ENCODE data around the gene PEX12.
"Not testable (repeated sequence)": the region's sequence is repeated elsewhere in the genome, so short reads cannot be mapped to it uniquely, and the experiment has no call there.

The PEX12 gene

DNA sequence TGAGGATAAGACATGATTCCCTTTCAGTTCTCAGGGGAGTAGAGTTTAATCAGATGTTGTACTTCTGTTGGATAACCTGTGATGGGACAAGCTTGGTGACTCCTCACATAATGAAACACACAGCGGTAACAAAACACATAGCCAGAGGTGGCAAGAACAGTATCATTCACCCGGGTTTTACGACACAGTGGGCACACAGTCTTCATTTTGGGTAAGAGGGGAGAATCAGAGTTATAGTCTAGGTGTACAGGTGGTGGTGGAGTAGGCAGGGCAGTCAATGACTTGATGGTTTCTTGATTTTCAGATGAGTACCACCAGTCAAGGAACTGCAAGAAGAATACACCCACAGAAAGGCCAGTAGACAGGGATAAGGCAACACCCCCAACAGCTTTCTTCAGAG, 2.6 kb downstream of the PEX12 start:
- no peak for DNase-seq

DNA sequence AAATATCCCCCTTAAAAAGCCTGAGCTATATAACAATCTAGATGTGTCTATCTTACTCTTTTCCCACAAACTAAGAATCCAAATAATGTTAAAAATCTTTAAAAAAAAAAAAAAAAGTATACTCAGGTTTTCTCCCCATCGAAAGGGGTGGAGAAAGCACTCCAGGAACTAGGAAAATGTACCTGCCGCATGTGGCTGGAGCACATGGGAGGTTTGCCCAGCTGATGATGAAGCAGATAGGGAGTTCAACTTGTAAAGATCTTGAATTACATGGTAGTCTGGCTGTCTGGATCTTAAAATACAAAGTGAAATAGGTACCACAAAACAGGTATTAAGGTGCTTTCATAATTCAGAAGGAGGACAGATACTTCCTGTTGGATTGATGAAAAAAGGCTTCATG, 9.0 kb downstream of the PEX12 start:
- no peak for DNase-seq

DNA sequence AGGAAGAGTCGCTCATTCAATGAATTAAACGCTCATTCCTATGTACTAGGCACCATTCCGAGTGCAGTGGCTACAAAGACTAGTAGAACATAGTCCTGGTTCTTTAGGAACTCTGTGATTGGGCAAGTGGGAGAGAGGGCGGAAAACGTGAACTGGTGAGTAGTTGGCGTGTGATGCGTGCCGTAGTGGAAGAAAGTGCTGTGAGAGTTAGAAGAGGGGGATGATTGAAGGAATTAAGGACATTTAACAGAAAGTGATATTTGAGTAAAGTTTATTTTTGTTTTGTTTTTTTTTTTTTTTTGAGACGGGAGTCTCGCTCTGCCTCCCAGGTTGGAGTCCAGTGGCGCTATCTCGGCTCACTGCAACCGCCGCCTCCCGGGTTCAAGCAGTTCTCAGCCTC, 9.8 kb downstream of the PEX12 start:
- DNase-seq, result peak; percentile 23 to 30

GRCh38 chr17:35566968-35567367, 11.4 kb downstream of the PEX12 start:
- DNase-seq, result no peak

DNA sequence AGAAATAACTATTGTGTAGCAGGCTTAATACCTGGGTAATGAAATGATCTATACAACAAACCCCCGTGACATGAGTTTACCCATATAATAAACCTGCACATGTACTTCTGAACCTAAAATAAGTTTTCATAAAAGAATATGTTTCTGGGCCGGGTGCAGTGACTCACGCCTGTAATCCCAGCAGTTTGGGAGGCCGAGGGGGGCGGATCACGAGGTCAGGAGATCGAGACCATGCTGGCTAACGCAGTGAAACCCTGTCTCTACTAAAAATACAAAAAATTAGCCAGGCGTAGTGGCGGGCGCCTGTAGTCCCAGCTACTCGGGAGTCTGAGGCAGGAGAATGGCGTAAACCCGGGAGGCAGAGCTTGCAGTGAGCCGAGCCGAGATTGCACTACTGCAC, 15.2 kb downstream of the PEX12 start:
- not testable (repeated sequence) for DNase-seq

GRCh38 chr17:35560703-35561102, 17.7 kb downstream of the PEX12 start, which contains the start of gene SLFN14:
TSS of gene SLFN14 (minus strand) at chr17:35560819. CDS start at chr17:35558062, 2,757 bp downstream.
- no peak for DNase-seq

GRCh38 chr17:35559495-35560210, 18.7 kb downstream of the PEX12 start:
- no peak for DNase-seq

- no peak for DNase-seq
These were observed 21.0 kb downstream of the PEX12 start for GRCh38 chr17:35557353-35557752.

DNA sequence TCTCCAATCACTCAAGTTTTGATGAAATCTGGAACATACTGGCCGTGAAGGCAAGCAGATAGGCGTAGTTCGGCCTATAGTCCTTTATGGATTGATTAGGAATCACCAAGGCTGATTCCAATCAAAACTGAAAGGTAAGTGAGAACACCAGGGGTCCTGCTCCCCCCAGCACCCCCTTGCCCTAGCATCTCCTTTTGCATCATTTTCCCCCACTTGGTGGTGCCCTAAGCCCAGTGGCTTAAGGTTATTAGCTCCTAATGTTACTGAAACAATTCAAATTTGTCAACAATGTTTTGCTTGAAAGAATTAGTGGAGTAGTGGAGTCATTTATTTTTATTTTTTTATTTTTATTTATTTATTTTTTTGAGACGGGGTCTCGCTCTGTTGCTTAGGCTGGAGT, 22.7 kb downstream of the PEX12 start:
- no peak for DNase-seq

DNA sequence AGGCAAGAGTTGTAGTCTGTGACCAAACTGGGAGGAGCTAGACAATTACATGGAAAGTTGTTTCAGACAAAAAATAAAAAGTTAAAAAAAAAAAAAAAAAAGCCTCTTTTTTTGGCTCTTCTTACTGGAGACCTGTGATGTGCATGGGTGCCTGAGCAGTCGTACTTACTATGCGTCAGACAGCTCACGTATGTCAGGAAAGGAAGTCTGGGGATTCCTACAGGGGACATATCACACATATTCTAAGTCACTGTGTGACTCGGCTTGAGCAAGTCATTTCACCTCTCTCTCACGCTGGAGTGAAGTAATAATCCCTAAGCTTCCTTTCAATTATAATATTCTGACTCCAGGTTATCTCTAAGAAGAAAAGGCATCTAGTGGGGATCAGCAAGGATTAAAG, 23.7 kb downstream of the PEX12 start:
- DNase-seq, result no peak

DNA sequence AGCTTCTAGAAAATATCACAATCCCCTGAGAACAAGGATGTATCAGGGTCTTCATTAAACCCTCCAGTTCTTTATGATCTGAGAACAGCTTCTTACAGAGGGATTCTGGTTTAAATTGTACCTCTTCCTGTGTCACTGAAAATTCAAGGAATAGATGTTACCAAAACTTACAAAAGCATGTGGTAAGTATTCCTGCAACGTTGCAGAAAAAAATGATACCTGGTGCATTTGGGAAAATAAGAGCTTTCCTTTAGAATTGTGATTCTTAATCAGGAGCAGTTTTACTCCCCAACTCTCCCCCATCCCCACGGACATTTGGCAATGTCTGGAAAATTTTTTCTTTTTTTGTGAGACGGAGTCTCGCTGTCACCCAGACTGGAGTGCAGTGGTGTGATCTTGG, 25.1 kb downstream of the PEX12 start:
- no peak for DNase-seq

DNA sequence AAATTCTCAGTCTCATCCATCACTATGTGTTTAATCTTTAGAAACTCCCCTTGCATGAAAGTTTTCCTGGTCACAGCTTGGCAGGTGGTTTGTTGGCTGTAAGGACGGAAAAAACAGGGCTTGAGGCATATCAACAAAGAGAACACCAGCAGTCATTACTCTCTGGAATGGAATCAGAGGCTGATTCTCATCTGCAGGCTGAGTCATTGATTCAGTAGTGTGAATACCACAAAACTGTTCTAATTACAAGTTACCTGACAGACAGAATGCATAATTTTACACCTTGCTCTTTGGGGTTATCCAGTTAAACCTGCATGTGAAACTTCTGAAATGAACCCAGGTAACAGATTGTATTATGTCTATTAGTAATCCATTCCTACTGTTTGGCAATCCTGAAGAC, 29.4 kb downstream of the PEX12 start:
- no peak for DNase-seq

GRCh38 chr17:35548208-35548810, 30.1 kb downstream of the PEX12 start:
- no peak for DNase-seq

DNA sequence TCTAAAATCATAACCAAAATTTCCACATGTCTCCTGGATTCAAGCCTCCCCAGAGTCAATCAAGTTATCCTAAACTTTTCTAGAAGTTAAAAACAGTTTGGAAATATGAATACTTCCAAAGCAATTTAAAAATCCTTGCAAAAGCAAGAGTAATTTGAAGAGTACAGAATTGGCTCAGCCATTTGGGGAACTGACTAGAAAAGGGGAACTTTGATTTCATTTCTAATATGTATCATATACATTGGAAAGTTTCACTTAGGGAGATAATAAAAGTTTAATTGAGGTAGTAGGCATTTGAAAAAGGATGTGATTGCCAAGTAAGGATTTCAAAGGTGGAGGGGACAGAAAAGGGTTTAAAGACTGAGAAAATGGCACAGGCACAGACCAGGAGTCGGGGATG, 31.9 kb downstream of the PEX12 start:
- no peak for DNase-seq

- DNase-seq, result no peak
These were observed 33.2 kb downstream of the PEX12 start for GRCh38 chr17:35545150-35545549.

GRCh38 chr17:35543856-35544255, 34.5 kb downstream of the PEX12 start:
- no peak for DNase-seq

- no peak for DNase-seq
These were observed 35.4 kb downstream of the PEX12 start for GRCh38 chr17:35542990-35543389.

DNA sequence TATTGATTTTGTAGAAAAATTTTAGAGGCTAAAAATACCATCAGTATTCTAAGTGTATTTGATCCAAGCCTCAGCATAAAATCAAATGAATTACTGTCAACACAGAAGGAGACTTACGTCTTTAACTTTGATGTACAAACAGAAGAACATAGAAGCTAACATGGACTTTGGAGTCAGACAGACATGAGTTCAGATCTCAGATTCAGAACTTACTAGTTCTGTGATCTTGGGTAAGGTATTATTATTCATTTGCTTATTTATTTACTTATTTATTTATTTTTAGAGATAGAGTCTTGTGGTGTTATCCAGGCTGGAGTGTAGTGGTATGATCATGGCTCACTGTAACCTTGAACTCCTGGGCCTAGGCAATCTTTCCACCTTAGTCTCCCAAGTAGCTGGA, 36.9 kb downstream of the PEX12 start:
- no peak for DNase-seq

GRCh38 chr17:35540589-35541404, 37.6 kb downstream of the PEX12 start:
- DNase-seq, result peak; percentile 36 to 37

DNA sequence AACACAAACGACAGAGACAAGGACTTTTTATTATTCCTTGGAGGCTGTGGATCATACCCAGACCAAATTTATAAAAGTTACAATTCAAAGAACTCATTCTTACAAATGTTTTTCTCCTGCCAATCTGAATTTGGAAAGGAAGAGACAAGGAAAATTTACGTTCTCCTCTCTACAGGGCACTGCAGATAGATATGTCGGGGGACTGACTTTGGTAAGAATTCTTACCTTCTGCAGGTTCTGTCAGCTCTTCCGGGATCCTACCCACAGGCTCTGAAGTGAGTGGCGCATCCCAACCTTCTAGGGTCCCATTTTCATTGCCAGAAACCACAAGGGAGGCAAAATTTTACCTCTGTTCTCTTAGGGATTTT, 38.7 kb downstream of the PEX12 start:
- DNase-seq, result no peak

GRCh38 chr17:35537601-35538141, 40.7 kb downstream of the PEX12 start, which contains the start of gene SLFN12L:
TSS of gene SLFN12L (minus strand) at chr17:35537678. CDS start at chr17:35522364, 15,314 bp downstream.
- DNase-seq, result no peak

DNA sequence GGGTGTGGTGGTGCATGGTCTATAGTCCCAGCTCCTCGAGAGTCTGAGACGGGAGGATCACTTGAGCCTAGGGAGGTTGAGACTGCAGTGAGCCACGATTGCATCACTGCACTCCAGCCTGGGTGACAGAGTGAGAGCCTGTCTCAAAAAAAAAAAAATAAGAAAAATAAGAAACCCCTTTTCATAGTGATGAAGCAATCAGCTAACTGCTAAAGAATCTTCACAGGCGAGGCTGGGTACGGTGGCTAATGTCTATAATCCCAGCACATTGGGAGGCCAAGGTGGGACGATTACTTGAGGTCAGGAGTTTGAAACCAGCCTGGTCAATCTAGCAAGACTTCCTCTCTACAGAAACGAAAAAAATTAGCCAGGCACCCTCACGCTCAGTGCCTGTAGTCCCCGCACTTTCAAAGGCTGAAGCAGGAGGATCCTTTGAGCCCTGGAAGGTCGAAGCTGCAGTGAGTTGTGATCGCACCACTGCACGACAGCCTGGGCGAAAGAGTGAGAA, 41.7 kb downstream of the PEX12 start:
- DNase-seq, result no peak

DNA sequence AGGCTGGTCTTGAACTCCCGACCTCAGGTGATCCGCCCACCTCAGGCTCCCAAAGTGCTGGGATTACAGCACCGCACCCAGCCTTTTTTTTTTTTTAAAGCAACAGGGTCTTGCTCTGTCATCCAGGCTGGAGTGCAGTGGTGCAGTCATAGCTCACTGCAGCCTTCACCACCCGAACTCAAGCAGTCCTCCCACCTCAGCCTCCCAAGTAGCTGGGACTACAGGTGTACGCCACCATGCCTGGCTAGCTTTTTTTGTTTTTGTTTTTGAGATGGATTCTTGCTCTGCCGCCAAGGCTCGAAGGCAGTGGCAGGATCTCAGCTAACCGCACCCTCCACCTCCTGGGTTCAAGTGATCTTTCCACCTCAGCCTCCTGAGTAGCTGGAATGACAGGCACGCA, 43.0 kb downstream of the PEX12 start:
- DNase-seq, result not testable (repeated sequence)
